GM21447 (cell line): Measurements from ENCODE around the gene RHBDD2.
"Not testable (repeated sequence)": the region's sequence is repeated elsewhere in the genome, so short reads cannot be mapped to it uniquely, and the experiment has no call there.

Experiments used
- ATAC-seq: cut with Tn5 transposase; IDR thresholded peaks from one replicate; pipeline ENCODE4 v1.9.1; 2021; ENCODE audit not compliant: unreplicated experiment

RHBDD2 gene

GRCh38 chr7:75866114-75866488 lies 12.7 kb upstream of the RHBDD2 start:
- no peak for ATAC-seq

DNA sequence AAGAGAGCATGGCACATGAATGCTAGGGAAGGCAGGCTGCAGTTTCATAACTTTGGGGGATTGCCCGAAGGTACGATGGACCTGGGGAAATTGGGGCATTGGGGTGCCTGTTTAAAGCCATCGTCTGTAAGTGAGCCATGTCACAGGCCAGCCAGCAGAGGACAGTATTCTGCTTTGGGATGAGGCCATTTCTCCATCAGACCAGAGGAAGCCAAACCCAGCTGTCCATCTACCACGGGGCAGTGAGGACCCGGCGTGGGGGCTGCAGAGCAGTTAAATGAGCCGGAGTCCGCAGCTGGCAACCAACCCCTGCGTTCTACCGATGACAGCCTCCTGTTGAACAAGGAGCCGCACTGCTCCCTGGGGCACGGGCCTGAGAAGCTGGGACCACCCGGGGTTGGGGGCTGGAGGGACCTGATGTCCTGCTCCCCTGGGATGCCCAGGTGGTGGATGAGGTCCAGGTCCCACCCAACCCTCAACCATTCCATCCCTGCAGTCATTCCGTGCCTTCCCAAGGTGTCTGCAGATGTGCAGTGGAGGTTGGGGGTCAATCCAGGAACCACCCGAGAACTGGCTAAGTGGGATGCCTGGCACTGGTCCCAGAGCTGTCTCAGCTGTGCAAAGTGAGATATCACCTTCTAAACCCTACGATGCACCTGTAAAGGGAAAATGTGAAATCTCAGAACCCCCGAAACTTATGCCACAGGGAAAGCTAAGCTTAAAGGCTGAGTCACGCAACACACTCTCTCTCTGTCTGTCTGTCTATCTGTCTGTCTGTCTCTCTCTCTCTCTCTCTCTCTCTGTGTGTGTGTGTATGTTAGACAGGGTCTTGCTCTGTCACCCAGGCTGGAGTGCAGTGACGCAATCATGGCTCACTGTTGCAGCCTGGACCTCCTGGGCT lies 12.1 kb upstream of the RHBDD2 start:
- no peak for ATAC-seq

GRCh38 chr7:75867390-75867717 lies 11.5 kb upstream of the RHBDD2 start:
- no peak for ATAC-seq

DNA sequence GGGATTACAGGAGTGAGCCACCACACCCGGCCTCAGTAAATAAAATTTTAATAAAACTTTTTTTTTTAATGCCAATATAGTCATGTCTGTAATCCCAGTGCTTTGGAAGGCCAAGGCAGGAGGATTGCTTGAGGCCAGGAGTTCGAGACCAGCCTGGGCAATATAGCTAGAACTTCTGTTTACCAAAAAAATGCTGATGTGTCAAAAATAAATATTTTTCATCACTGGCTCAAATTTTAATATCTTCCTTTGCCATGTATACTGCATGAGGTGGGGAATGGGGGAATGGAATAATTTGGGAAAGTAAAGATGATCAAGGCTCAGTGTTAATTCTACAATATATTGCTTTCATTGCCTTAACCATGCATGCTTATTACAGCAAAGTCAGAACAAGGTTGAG lies 10.7 kb upstream of the RHBDD2 start:
- no peak for ATAC-seq

DNA sequence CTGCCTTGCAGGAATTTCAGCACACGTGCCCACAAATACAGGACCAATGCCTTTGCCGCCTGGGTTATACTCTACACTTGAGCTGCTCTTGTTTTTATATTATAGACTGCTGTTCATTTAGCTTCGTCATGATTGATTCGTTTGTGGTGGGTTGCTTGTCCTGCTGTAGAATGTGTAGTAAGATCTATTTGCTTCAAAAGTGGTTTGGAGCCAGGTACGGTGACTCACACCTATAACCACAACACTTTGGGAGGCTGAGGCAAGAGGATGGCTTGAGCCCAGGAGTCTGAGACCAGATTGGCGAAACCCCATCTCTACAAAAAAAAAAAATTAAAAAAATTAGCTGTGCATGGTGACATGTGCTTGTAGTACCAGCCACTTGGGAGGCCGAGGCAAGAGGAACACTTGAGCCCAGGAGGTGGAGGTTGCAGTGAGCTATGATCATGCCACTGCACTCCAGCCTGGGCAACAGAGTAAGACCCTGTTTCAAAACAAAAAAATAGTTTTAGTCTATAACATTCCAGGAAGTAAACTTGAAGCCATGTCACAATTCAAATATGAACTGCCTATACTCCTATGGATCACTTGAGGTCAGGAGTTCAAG lies 9.0 kb upstream of the RHBDD2 start:
- no peak for ATAC-seq

DNA sequence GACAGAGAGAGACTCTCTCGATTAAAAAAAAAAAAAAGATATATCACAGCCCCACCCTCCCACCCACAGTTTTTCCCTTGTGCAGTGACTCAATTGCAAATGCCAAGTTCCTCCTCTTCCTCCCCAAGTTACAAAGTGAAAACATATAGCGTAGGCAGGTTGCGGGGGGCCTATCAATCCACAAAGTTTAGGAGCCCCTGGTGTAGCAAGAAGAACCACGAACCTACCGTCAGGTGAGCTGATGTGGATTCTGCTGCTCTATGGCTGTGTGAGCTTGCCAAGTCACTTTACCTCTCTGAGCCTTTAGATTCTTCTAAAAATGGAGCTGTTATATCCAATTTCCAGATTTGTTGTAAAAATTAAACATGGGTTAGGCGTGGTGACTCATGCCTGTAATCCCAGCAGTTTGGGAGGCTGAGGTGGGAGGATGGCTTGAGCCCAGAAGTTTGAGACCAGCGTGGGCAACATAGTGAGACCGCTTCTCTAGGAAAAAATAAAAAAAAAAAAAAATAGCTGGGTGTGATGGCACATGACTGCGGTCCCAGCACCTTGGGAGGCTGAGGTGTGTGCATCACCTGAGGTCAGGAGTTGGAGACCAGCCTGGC lies 8.2 kb upstream of the RHBDD2 start:
- ATAC-seq, result no peak

DNA sequence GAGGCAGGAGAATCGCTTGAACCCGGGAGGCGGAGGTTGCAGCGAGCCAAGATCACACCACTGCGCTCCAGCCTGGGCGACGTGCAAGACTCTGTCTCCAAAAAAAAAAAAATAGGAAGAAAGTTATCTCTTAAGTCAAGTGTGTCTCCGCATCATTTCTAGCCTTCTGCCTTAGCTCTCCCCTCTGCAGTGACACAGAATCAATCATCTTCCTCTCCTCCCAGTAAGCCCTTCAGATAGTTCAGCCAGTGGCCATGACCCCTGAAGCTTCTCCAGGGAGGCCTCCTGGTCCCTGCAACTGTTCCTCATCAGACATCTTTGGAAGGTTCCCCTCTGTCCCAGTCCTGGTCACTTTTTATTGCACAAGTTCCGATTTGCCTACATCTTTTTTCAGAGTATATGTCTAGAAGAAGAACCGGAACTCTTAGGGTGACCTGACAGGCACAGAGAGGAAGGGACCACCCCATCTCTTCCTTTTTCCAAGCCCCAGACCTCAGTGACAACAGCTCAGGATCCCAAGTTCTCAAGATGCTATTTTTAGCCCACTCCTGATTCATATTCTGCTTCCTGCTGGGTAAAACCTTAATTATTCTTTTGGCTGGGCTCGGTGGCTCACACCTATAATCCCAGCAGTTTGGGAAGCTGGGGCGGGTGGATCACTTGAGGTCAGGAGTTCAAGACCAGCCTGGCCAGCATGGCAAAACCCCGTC lies 6.6 kb upstream of the RHBDD2 start:
- ATAC-seq, result no peak

GRCh38 chr7:75874180-75874579 lies 4.7 kb upstream of the RHBDD2 start:
- not testable (repeated sequence) for ATAC-seq

GRCh38 chr7:75875113-75876080 lies 3.4 kb upstream of the RHBDD2 start:
- no peak for ATAC-seq

DNA sequence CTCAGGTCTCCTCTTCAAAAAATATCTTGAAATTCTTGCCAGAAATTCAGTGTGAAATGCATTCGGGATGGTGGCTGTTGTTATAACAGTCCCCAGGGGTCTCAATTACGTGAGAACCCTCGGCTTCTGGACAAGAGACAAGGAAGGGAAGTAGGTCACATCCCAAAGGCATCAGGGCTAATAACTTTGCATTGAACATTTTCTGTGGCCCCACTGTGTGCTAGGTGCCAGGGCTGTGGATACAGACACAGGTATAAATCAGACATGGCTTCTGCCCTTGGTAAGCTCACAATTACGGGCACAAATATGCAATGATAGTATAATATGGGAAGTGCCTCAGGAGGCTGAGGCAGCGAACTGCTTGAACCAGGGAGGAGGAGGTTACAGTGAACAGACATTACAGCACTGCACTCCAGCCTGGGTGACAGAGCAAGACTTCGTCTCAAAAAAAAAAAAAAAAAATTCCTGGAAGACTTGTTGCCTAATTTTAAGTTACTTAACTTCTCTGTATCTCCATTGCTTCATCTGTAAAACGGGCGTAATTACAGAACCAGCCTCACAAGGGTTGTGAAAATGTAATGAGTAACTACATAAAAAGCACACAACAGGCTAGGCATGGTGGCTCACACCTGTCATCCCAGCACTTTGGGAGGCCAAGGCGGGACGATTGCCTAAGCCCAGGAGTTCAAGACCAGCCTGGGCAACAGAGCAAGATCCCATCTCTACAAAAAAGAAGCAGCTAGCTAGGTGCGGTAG lies 2.5 kb upstream of the RHBDD2 start:
- no peak for ATAC-seq

- peak; percentile 37 for ATAC-seq
These were observed 494 bp upstream of the RHBDD2 start for GRCh38 chr7:75878312-75878768.

DNA sequence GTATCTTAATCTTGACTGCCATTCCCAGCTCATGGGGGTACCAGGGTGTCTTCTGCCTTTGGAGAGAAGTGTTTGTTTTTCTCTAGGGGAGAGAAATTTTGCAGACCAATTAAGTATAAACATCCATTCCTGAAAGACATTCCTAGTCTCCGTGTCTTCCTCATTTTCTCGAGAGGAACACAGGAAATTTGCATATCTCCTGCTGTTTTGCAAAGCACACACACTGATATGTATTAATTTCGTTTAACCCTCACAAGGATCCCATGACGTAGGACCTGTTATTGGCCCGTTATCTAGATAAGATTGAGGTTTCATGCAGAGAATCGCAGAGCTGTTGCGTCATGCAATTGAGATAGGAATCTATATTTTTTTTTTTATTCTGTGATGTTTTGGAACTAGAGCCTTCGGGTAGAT lies 944 bp downstream of the RHBDD2 start:
- ATAC-seq, result no peak

- ATAC-seq, result no peak
These were observed 1.4 kb downstream of the RHBDD2 start for GRCh38 chr7:75880242-75880641.

GRCh38 chr7:75881436-75882095 lies 2.7 kb downstream of the RHBDD2 start:
- ATAC-seq, result no peak

DNA sequence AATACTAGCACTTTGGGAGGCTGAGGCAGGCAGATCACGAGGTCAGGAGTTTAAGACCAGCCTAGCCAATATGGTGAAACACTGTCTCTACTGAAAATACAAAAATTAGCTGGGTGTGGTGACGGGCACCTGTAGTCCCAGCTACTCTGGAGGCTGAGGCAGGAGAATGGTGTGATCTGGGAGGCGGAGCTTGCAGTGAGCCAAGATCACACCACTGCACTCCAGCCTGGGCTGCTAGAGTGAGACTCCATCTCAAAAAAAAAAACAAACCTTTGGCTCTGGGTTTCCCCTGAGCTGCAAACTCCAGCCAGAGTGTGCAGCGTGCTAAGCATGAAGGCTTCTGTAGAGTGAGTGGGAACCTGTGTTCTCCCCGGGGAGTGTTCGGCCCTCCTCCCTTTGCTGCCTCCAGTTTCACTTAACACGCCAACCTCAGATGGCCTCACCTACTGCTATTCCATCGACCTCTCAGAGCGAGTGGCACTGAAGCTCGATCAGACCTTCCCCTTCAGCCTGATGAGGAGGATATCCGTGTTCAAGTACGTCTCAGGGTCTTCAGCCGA lies 4.5 kb downstream of the RHBDD2 start:
- ATAC-seq, result not testable (repeated sequence)

DNA sequence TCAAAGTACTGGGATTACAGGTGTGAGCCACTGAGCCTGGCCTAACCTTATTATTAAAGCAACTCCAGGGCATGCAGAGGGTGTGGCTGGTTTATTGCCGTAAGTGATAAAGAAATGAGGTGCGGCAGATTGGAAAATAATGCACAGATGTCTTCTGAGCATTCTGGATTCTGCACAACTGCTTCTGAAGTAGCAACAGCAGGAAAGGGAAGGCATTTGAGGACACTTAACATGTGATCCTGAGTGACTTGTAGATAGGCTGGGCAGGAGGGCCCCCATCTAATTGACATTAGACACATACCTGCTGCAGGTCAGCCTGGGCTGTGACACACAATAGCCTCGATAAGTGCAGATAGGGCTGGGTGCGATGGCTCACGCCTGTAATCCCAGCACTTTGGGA lies 5.6 kb downstream of the RHBDD2 start:
- no peak for ATAC-seq

DNA sequence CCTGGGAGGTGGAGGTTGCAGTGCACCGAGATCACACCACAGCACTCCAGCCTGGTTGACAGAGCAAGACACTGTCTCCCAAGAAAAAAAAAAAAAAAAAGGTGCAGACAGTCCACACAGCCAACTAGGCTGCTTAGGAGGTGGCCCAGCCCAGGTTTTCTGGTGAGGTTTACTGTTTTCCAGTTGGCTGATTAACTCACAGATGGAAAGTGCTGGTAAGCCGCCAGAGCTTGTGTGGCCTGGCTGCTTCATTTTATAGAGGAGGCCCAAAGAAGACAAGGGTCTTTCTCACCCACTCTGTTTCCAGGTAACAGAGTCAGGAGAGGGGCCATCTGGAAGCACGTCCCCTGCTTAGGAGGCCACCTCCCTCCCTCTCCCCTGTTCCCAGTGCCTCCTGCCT lies 6.2 kb downstream of the RHBDD2 start:
- no peak for ATAC-seq

DNA sequence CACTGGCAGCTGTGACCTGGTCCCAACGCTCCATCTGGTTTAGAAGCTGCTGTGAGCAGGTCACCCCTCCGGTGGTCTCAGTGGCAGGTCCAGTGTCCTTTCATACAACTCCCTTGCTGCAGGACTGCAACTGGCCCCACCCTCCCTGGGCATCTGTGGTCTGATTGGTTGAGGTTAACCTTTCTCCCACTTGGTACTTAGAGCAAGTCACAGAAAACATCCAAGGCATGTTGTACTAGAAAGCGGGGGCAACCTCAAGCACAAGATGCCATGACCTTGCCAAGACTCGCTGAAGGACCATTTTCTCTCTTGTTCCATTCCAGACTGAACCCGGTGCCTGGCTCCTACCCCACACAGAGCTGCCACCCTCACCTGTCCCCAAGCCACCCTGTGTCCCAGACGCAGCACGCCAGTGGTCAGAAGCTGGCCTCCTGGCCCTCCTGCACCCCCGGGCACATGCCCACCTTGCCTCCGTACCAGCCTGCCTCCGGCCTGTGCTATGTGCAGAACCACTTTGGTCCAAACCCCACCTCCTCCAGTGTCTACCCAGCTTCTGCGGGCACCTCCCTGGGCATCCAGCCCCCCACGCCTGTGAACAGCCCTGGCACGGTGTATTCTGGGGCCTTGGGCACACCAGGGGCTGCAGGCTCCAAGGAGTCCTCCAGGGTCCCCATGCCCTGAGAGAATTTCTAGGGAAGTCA lies 9.0 kb downstream of the RHBDD2 start:
- ATAC-seq, result no peak
